ENCODE data around the gene UQCRC2.

GRCh38 chr16:22003195-22003594, 50.0 kb downstream of the UQCRC2 start:
- TF ChIP-seq CTCF (IDR thresholded peaks at IDR 0.05) (no peak), POLR2A (IDR thresholded peaks at IDR 0.05) (no peak)

Data from testis (tissue), 2 donors.